Upper lobe of right lung (tissue), 1 donor: ENCODE results near the gene FBL. TPM values are rescaled to one million over a fixed set of nuclear protein-coding genes. Genes with fewer than 3 reads are reported as not detected.
"Not testable (repeated sequence)": the region's sequence is repeated elsewhere in the genome, so short reads cannot be mapped to it uniquely, and the experiment has no call there.

ENCODE experiments used
- ATAC-seq: fragments of 200-7000 bp; cut with Tn5 transposase; one replicate; pipeline ENCODE4 v1.9.1; 2020; ENCODE audit warnings: mild to moderate bottlenecking, moderate library complexity
- DNase-seq: peaks from one replicate; pipeline ENCODE4 v3.0.0-alpha.2; 2020
- H3K27ac ChIP-seq: fragments of 200-600 bp; one replicate; pipeline ENCODE4 v1.8.0; 2022
- H3K27me3 ChIP-seq: fragments of 200-600 bp; one replicate; pipeline ENCODE4 v1.8.0; 2022; ENCODE audit warnings: mild to moderate bottlenecking
- H3K36me3 ChIP-seq: fragments of 200-600 bp; one replicate; pipeline ENCODE4 v1.8.0; 2022
- H3K4me1 ChIP-seq: fragments of 200-600 bp; one replicate; pipeline ENCODE4 v1.8.0; 2022
- H3K4me3 ChIP-seq: fragments of 200-600 bp; one replicate; pipeline ENCODE4 v1.8.0; 2022; ENCODE audit warnings: mild to moderate bottlenecking
- H3K9me3 ChIP-seq: fragments of 200-600 bp; one replicate; pipeline ENCODE4 v1.8.0; 2022
- intact Hi-C: fragments of 100-400 bp; cut with DNase I; formaldehyde crosslinking; loops from one replicate; pipeline ENCODE4 v1.11.0; 2022
- total RNA-seq: library from RNA; stranded (reverse); fragmentation: NEBNext Ultra II Directional; extraction: Animal tissue kit (Norgen Biotek cat#: 25700); gene quantifications from one replicate; pipeline ENCODE4 v1.2.1, GENCODE V29; 2021
- TF ChIP-seq, protein P1 (sequence below): fragments of 200-600 bp; IDR thresholded peaks from one replicate; pipeline ENCODE4 v1.8.0; 2022; ENCODE audit warnings: antibody characterized with exemption
- donor health status: DM: no; HTN: yes; CAD: no; lungs with severe emphysema.

FBL gene
- total RNA-seq, 1 donor from 2014 or later: 123 TPM

DNA sequence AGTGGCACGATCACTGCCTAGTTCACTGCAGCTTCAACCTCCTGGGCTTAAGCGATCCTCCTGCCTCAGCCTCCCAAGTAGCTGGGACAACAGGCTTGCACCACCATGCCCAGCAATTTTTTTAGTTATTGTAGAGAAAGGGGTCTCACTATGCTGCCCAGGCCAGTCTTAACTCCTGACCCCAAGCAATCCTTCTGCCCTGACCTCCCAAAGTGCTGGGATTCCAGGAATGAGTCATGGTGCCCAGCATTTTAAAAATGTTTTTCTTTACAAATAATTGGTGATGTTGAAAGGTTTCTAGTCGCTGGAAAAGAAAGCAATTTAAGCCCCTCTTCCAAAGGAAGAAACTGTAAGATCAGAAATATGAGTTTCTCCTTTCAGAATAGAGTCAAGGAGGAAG lies 31.6 kb downstream of the FBL start:
- H3K4me1 ChIP-seq: no peaks in the 10 kb centered on the region
- TF ChIP-seq, protein P1, sequence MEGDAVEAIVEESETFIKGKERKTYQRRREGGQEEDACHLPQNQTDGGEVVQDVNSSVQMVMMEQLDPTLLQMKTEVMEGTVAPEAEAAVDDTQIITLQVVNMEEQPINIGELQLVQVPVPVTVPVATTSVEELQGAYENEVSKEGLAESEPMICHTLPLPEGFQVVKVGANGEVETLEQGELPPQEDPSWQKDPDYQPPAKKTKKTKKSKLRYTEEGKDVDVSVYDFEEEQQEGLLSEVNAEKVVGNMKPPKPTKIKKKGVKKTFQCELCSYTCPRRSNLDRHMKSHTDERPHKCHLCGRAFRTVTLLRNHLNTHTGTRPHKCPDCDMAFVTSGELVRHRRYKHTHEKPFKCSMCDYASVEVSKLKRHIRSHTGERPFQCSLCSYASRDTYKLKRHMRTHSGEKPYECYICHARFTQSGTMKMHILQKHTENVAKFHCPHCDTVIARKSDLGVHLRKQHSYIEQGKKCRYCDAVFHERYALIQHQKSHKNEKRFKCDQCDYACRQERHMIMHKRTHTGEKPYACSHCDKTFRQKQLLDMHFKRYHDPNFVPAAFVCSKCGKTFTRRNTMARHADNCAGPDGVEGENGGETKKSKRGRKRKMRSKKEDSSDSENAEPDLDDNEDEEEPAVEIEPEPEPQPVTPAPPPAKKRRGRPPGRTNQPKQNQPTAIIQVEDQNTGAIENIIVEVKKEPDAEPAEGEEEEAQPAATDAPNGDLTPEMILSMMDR: no peak
- intact Hi-C loops: no loop called here
- peaks cover 5% of the 10 kb centered on the region for H3K36me3 ChIP-seq
- no peak for DNase-seq
- no peak for ATAC-seq
- no peaks in the 10 kb centered on the region for H3K27me3 ChIP-seq
- no peaks in the 10 kb centered on the region for H3K9me3 ChIP-seq
- H3K27ac ChIP-seq: no peak overlapping the region
- H3K4me3 ChIP-seq: no peak overlapping the region

DNA sequence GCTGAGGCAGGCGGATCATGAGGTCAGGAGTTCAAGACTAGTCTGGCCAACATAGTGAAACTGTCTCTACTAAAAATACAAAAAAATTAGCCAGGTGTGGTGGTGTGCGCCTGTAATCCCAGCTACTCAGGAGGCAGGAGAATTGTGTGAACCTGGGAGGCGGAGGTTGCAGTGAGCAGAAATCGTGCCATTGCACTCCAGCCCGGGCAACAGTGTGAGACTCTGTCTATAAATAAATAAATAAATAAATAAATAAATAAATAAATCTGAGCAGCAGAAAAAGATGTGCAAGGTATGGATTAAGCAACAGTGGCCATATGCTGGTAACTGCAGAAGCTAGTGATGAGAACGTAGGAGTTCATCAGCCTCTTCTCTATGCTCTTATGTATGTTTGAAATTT lies 32.1 kb downstream of the FBL start:
- H3K27me3 ChIP-seq, DNase-seq, H3K4me1 ChIP-seq, H3K4me3 ChIP-seq, ATAC-seq, H3K9me3 ChIP-seq, intact Hi-C loops, H3K27ac ChIP-seq, H3K36me3 ChIP-seq: not testable (repeated sequence)

- DNase-seq: no peak
- no peak overlapping the region for H3K27ac ChIP-seq
- intact Hi-C loops: no loop called here
- H3K9me3 ChIP-seq: no peaks in the 10 kb centered on the region
- H3K4me1 ChIP-seq: no peaks in the 10 kb centered on the region
- no peaks in the 10 kb centered on the region for H3K27me3 ChIP-seq
- H3K36me3 ChIP-seq: peaks cover 5% of the 10 kb centered on the region
- TF ChIP-seq, protein P1: no peak
- no peak for ATAC-seq
- no peak overlapping the region for H3K4me3 ChIP-seq
Observed at GRCh38 chr19:39813264-39813993, 32.8 kb downstream of the FBL start.

GRCh38 chr19:39811064-39811463 lies 35.1 kb downstream of the FBL start:
- H3K36me3 ChIP-seq: no peaks in the 10 kb centered on the region
- no peak for DNase-seq
- no peaks in the 10 kb centered on the region for H3K27me3 ChIP-seq
- H3K27ac ChIP-seq: no peak overlapping the region
- no peaks in the 10 kb centered on the region for H3K4me1 ChIP-seq
- H3K4me3 ChIP-seq: no peak overlapping the region
- intact Hi-C loops: no loop called here
- no peak for ATAC-seq
- TF ChIP-seq, protein P1: no peak
- H3K9me3 ChIP-seq: no peaks in the 10 kb centered on the region

DNA sequence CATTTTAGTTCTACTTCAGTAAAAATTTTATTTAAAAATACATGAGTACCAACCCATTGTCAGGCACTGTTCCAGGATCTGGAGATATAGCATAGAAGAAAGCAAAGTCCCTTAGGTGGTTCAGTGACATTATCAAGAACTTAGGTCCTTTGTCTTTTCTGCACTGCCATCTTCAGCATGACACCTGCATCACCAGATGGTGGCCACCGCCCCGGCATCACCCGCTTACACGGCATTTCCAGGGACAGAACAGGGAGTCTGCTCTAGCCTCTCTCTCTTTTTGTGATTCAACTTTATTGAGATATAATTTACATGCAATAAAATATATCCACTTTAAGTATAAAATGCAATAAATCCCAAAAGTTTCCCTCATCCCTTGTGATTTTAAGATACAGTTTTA lies 35.8 kb downstream of the FBL start:
- H3K36me3 ChIP-seq: no peaks in the 10 kb centered on the region
- H3K27me3 ChIP-seq: no peaks in the 10 kb centered on the region
- H3K9me3 ChIP-seq: no peaks in the 10 kb centered on the region
- ATAC-seq (no peak), DNase-seq (no peak)
- H3K4me3 ChIP-seq: no peak overlapping the region
- intact Hi-C loops: no loop called here
- H3K4me1 ChIP-seq: no peaks in the 10 kb centered on the region
- H3K27ac ChIP-seq: no peak overlapping the region
- TF ChIP-seq, protein P1: no peak

DNA sequence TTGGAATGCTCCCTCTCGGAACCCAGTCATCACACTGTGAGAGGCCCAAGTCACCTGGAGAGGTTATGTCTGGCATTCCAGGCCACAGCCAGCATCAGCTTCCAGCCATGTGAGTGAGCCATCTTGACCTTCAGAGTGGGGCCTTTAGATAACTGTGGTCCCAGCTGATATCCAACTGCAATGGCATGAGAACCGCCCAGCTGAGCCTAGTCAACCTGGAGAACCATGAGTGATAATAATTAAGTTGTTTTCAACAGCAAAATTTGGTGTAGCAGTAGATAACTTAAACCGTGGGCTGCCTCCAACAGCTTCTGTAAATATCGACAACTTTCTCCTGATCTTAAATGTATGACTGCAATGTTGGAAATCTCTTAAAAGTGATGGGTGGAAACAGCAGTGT lies 36.8 kb downstream of the FBL start:
- ATAC-seq (no peak), DNase-seq (no peak)
- intact Hi-C loops: no loop called here
- no peaks in the 10 kb centered on the region for H3K4me1 ChIP-seq
- no peaks in the 10 kb centered on the region for H3K27me3 ChIP-seq
- H3K4me3 ChIP-seq: no peak overlapping the region
- no peaks in the 10 kb centered on the region for H3K9me3 ChIP-seq
- H3K36me3 ChIP-seq: no peaks in the 10 kb centered on the region
- H3K27ac ChIP-seq: no peak overlapping the region
- TF ChIP-seq, protein P1: no peak

DNA sequence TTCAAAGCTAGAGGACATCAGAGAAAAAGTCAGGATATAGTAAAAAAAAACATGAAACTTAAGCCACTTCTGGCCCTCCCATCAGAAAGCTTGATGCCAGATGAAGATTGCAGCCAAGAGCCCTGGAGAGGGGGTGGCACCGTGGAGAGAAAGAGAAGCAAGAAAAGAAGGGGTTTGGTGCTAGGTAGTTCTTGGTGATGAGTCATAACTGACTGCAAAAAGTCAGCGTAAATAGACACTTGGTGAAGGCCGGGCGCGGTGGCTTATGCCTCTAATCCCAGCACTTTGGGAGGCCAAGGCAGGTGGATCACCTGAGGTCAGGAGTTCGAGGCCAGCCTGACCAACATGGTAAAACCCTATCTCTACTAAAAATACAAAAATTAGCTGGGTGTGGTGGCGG lies 37.5 kb downstream of the FBL start:
- H3K36me3 ChIP-seq, intact Hi-C loops, H3K4me3 ChIP-seq, H3K27ac ChIP-seq, H3K4me1 ChIP-seq, H3K27me3 ChIP-seq, H3K9me3 ChIP-seq, DNase-seq, ATAC-seq: not testable (repeated sequence)
